H9 (cell line): ENCODE results near the gene ARFGAP1. TPM values are rescaled to one million over a fixed set of nuclear protein-coding genes. Genes with fewer than 3 reads are reported as not detected.

Experiments
- DNase-seq: peaks from one replicate; pipeline ENCODE4 v3.0.0-alpha.2; 2017
- H2AFZ ChIP-seq: one replicate; pipeline ENCODE4 v1.6.1; 2013; ENCODE audit warnings: mild to moderate bottlenecking, low read length, control low read depth, moderate library complexity
- H2AK5ac ChIP-seq: 2 replicates; pipeline ENCODE4 v1.6.1; 2013; ENCODE audit warnings: low read length, control low read depth, mixed read lengths; ENCODE audit not compliant: insufficient read length
- H2BK120ac ChIP-seq: one replicate; pipeline ENCODE4 v1.6.1; 2013; ENCODE audit warnings: low read depth, mild to moderate bottlenecking, low read length, control low read depth, inconsistent platforms; ENCODE audit not compliant: poor library complexity, severe bottlenecking
- H2BK12ac ChIP-seq: 2 replicates; pipeline ENCODE4 v1.6.1; 2013; ENCODE audit warnings: low read length, control low read depth, mixed read lengths, low read depth; ENCODE audit not compliant: insufficient read length
- H2BK15ac ChIP-seq: 2 replicates; pipeline ENCODE4 v1.6.1; 2013; ENCODE audit warnings: low read depth, low read length, control low read depth
- H2BK20ac ChIP-seq: one replicate; pipeline ENCODE4 v1.6.1; 2013; ENCODE audit warnings: low read depth, mild to moderate bottlenecking, low read length, control low read depth, inconsistent platforms; ENCODE audit not compliant: poor library complexity, severe bottlenecking
- H2BK5ac ChIP-seq: 2 replicates; pipeline ENCODE4 v1.6.1; 2013; ENCODE audit warnings: low read length, control low read depth, mixed read lengths; ENCODE audit not compliant: insufficient read length
- H3K14ac ChIP-seq: 2 replicates; pipeline ENCODE4 v1.6.1; 2013; ENCODE audit warnings: low read length, control low read depth; ENCODE audit not compliant: insufficient read depth
- H3K18ac ChIP-seq: 2 replicates; pipeline ENCODE4 v1.6.1; 2013; ENCODE audit warnings: low read depth, mild to moderate bottlenecking, mixed read lengths, low read length, control low read depth; ENCODE audit not compliant: insufficient read length
- H3K23ac ChIP-seq: 2 replicates; pipeline ENCODE4 v1.6.1; 2013; ENCODE audit warnings: low read length, control low read depth, mixed read lengths, low read depth; ENCODE audit not compliant: insufficient read length
- H3K23me2 ChIP-seq: 2 replicates; pipeline ENCODE4 v1.6.1; 2013; ENCODE audit warnings: low read depth, mild to moderate bottlenecking, mixed read lengths, low read length, control low read depth; ENCODE audit not compliant: insufficient read length, poor library complexity, severe bottlenecking
- H3K27ac ChIP-seq: 2 replicates; pipeline ENCODE4 v1.5.1; 2013; ENCODE audit warnings: low read length, control low read depth, mixed read lengths, low read depth; ENCODE audit not compliant: insufficient read length
- H3K27me3 ChIP-seq: 2 replicates; pipeline ENCODE4 v1.6.1; 2013; ENCODE audit warnings: low read length, control low read depth, inconsistent platforms; ENCODE audit not compliant: insufficient read depth
- H3K4ac ChIP-seq: 2 replicates; pipeline ENCODE4 v1.6.1; 2013; ENCODE audit warnings: low read depth, mild to moderate bottlenecking, control low read depth, inconsistent platforms, low read length, moderate library complexity
- H3K4me1 ChIP-seq: 2 replicates; pipeline ENCODE4 v1.6.1; 2013; ENCODE audit warnings: low read length, control low read depth, inconsistent platforms; ENCODE audit not compliant: insufficient read depth
- H3K4me2 ChIP-seq: 2 replicates; pipeline ENCODE4 v1.6.1; 2013; ENCODE audit warnings: low read length, control low read depth, mixed read lengths; ENCODE audit not compliant: insufficient read length, insufficient read depth
- H3K56ac ChIP-seq: 2 replicates; pipeline ENCODE4 v1.6.1; 2013; ENCODE audit warnings: low read depth, mild to moderate bottlenecking, mixed read lengths, low read length, control low read depth; ENCODE audit not compliant: insufficient read length
- H3K79me1 ChIP-seq: 2 replicates; pipeline ENCODE4 v1.6.1; 2013; ENCODE audit warnings: low read depth, mild to moderate bottlenecking, moderate library complexity, low read length, control low read depth, inconsistent platforms; ENCODE audit not compliant: insufficient read depth, poor library complexity, severe bottlenecking
- H3K79me2 ChIP-seq: 2 replicates; pipeline ENCODE4 v1.6.1; 2013; ENCODE audit warnings: low read length, control low read depth, inconsistent platforms; ENCODE audit not compliant: insufficient read depth
- H3K9ac ChIP-seq: 2 replicates; pipeline ENCODE4 v1.6.1; 2013; ENCODE audit warnings: low read length, control low read depth, mixed read lengths; ENCODE audit not compliant: insufficient read length; ENCODE audit errors: extremely low read depth
- H3K9me3 ChIP-seq: one replicate; pipeline ENCODE4 v1.6.1; 2013; ENCODE audit warnings: low read depth, low read length, inconsistent platforms; ENCODE audit not compliant: control insufficient read depth
- H3T11ph ChIP-seq: one replicate; pipeline ENCODE4 v1.6.1; 2013; ENCODE audit warnings: mild to moderate bottlenecking, low read length, control low read depth, inconsistent platforms
- H4K20me1 ChIP-seq: one replicate; pipeline ENCODE4 v1.6.1; 2013; ENCODE audit not compliant: control insufficient read depth, insufficient read length, insufficient read depth
- H4K5ac ChIP-seq: 2 replicates; pipeline ENCODE4 v1.6.1; 2013; ENCODE audit warnings: low read depth, mild to moderate bottlenecking, mixed read lengths, low read length, control low read depth; ENCODE audit not compliant: insufficient read length
- H4K8ac ChIP-seq: replicated peaks from 2 replicates; pipeline ENCODE4 v1.6.1; 2013; ENCODE audit warnings: low read length, control low read depth, mixed read lengths, low read depth; ENCODE audit not compliant: insufficient read length
- H4K91ac ChIP-seq: 2 replicates; pipeline ENCODE4 v1.6.1; 2013; ENCODE audit warnings: low read depth, mild to moderate bottlenecking, moderate library complexity, mixed read lengths, low read length, control low read depth; ENCODE audit not compliant: insufficient read length
- H3K27ac Mint-ChIP-seq, 3 experiments: 2 replicates in 2 of 3; 3 replicates in 1 of 3; pipeline ENCODE4 v1.8.0; 2020 to 2021; ENCODE audit warnings: mixed read lengths in 3 of 3, mild to moderate bottlenecking in 1 of 3, moderate library complexity in 1 of 3
- H3K27me3 Mint-ChIP-seq: 2 replicates; pipeline ENCODE4 v1.8.0; 2021; ENCODE audit warnings: low read depth, mild to moderate bottlenecking, moderate library complexity, mixed read lengths
- H3K36me3 Mint-ChIP-seq, 3 experiments: 2 replicates in 2 of 3; 3 replicates in 1 of 3; pipeline ENCODE4 v1.8.0; 2020 to 2021; ENCODE audit warnings: low read depth in 3 of 3, mixed read lengths in 3 of 3; ENCODE audit not compliant: insufficient read depth in 1 of 3
- H3K4me1 Mint-ChIP-seq, 2 experiments: 2 replicates each; pipeline ENCODE4 v1.8.0; 2020; ENCODE audit warnings: mixed read lengths in 2 of 2
- H3K4me3 Mint-ChIP-seq, 2 experiments: 2 replicates in 1 of 2; 3 replicates in 1 of 2; pipeline ENCODE4 v1.8.0; 2020 to 2021; ENCODE audit warnings: mild to moderate bottlenecking in 2 of 2, mixed read lengths in 2 of 2, moderate library complexity in 1 of 2
- H3K9me3 Mint-ChIP-seq, 2 experiments: 2 replicates in 1 of 2; 3 replicates in 1 of 2; pipeline ENCODE4 v1.8.0; 2020; ENCODE audit warnings: mild to moderate bottlenecking in 2 of 2, mixed read lengths in 2 of 2, moderate library complexity in 1 of 2
- WGBS: extraction: QIAGEN DNeasy Blood & Tissue Kit; methylation state at CpG from one replicate; pipeline ENCODE4 v1.1.7; 2013; ENCODE audit warnings: missing lambda C conversion rate, low lambda C conversion rate, mixed read lengths; ENCODE audit not compliant: insufficient read length; ENCODE audit errors: extremely low coverage; 5-methylcytosine and 5-hydroxymethylcytosine counted together
- total RNA-seq: library from RNA; stranded (reverse); gene quantifications from 2 replicates; pipeline ENCODE4 v1.2.1, GENCODE V29; 2021
- TF ChIP-seq, protein P1 (sequence below): fragments of 200-600 bp; sonication (generic); conservative IDR thresholded peaks from 3 replicates; pipeline ENCODE4 v1.8.0; 2021; ENCODE audit warnings: antibody characterized with exemption, mild to moderate bottlenecking

The ARFGAP1 gene
- total RNA-seq, 1 experiment from 2014 or later: 114 TPM

GRCh38 chr20:63226042-63226943 lies 46.3 kb upstream of the ARFGAP1 start:
- peaks cover 21 to 65% of the 10 kb centered on the region in 2 experiments for H3K4me1 Mint-ChIP-seq
- no peak overlapping the region for H3K27ac ChIP-seq
- H2BK20ac ChIP-seq: no peak overlapping the region
- no peak overlapping the region for H4K91ac ChIP-seq
- no peaks in the 10 kb centered on the region for H3K9me3 ChIP-seq
- H2BK5ac ChIP-seq: no peak overlapping the region
- DNase-seq: no peak
- H3K14ac ChIP-seq: no peak overlapping the region
- no peak overlapping the region for H2AK5ac ChIP-seq
- H3K27me3 ChIP-seq: no peaks in the 10 kb centered on the region
- no peak overlapping the region for H2BK12ac ChIP-seq
- no peaks in the 10 kb centered on the region for H3K36me3 Mint-ChIP-seq
- TF ChIP-seq, protein P1, sequence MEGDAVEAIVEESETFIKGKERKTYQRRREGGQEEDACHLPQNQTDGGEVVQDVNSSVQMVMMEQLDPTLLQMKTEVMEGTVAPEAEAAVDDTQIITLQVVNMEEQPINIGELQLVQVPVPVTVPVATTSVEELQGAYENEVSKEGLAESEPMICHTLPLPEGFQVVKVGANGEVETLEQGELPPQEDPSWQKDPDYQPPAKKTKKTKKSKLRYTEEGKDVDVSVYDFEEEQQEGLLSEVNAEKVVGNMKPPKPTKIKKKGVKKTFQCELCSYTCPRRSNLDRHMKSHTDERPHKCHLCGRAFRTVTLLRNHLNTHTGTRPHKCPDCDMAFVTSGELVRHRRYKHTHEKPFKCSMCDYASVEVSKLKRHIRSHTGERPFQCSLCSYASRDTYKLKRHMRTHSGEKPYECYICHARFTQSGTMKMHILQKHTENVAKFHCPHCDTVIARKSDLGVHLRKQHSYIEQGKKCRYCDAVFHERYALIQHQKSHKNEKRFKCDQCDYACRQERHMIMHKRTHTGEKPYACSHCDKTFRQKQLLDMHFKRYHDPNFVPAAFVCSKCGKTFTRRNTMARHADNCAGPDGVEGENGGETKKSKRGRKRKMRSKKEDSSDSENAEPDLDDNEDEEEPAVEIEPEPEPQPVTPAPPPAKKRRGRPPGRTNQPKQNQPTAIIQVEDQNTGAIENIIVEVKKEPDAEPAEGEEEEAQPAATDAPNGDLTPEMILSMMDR: no peak
- H3K4me1 ChIP-seq: no peaks in the 10 kb centered on the region; the same call in 1 of the 2 replicates
- H3K23me2 ChIP-seq: no peaks in the 10 kb centered on the region
- H3K18ac ChIP-seq: no peak overlapping the region
- no peak overlapping the region for H3K9ac ChIP-seq
- no peak overlapping the region for H3K4me2 ChIP-seq
- H2BK120ac ChIP-seq: no peak overlapping the region
- H2AFZ ChIP-seq: no peak overlapping the region
- H3K4ac ChIP-seq: no peak overlapping the region
- no peak overlapping the region for H3K27ac Mint-ChIP-seq
- no peaks in the 10 kb centered on the region for H3K9me3 Mint-ChIP-seq
- H4K5ac ChIP-seq: no peak overlapping the region
- no peak overlapping the region for H2BK15ac ChIP-seq
- H4K8ac ChIP-seq: no peak overlapping the region
- H3K56ac ChIP-seq: no peak overlapping the region
- H3K79me1 ChIP-seq: no peaks in the 10 kb centered on the region
- H3K4me3 Mint-ChIP-seq: no peak overlapping the region
- H3T11ph ChIP-seq: no peak overlapping the region
- no CpG with 5 or more reads among the region's 19 CpGs for WGBS
- no peaks in the 10 kb centered on the region for H3K79me2 ChIP-seq
- H3K23ac ChIP-seq: no peak overlapping the region
- H4K20me1 ChIP-seq: no peaks in the 10 kb centered on the region
- peaks cover 16% of the 10 kb centered on the region for H3K27me3 Mint-ChIP-seq
